GM12875 (cell line): Measurements from ENCODE around the gene KRTAP10-9.
"Not testable (repeated sequence)": the region's sequence is repeated elsewhere in the genome, so short reads cannot be mapped to it uniquely, and the experiment has no call there.

ENCODE experiments used
- H3K4me3 ChIP-seq: one replicate; pipeline ENCODE4 v1.5.1; 2011; ENCODE audit warnings: low read depth, low read length, control low read depth
- CTCF ChIP-seq: IDR thresholded peaks from 2 replicates; pipeline ENCODE4 v1.5.1; 2011; ENCODE audit warnings: low read depth, mild to moderate bottlenecking, control low read depth, inconsistent platforms, low read length, moderate library complexity, borderline replicate concordance; ENCODE audit not compliant: insufficient read depth

KRTAP10-9 gene

GRCh38 chr21:44583089-44583799, 43.6 kb upstream of the KRTAP10-9 start:
- H3K4me3 ChIP-seq = no peak overlapping the region
- TF ChIP-seq CTCF = no peak

DNA sequence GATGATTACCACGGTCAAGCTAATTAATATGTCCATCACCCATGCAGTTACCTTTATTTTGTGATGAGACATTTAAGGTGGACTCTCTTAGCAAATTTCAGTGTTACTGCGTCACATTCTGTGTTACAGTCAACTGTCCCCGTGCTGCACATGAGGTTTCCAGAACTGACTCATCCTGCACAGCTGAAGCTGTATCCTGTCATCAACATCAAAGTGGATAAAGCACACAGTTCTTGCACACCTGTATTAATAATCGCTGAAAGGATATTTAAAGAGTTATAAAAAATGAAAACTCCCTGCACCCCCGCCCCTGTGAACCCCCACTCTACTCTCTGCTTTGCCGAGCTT, 43.1 kb upstream of the KRTAP10-9 start:
- H3K4me3 ChIP-seq = no peak overlapping the region
- no peak for TF ChIP-seq CTCF

GRCh38 chr21:44585892-44586291, 41.0 kb upstream of the KRTAP10-9 start:
- no peak for TF ChIP-seq CTCF

DNA sequence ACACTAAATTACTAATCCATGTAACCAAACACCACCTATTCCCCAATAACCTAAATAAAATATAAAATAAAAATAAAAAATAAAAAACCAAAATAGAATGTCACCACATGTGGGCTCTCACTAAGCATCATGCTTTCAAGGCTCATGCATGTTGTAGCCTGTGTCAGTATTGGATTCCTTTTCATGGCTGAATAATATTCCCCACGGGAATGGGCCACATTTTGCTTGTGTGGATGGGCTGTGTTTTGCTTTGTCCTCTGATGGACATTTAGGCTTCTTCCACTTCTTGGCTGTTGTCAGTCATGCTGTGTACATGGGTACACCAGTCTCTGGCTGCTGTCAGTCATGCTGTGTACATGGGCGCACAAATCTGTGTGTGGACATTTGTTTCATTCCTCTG, 37.8 kb upstream of the KRTAP10-9 start:
- no peak overlapping the region for H3K4me3 ChIP-seq
- no peak for TF ChIP-seq CTCF

More at GRCh38 chr21:44585892-44586291, 41.0 kb upstream of the KRTAP10-9 start:
- H3K4me3 ChIP-seq = no peak overlapping the region

DNA sequence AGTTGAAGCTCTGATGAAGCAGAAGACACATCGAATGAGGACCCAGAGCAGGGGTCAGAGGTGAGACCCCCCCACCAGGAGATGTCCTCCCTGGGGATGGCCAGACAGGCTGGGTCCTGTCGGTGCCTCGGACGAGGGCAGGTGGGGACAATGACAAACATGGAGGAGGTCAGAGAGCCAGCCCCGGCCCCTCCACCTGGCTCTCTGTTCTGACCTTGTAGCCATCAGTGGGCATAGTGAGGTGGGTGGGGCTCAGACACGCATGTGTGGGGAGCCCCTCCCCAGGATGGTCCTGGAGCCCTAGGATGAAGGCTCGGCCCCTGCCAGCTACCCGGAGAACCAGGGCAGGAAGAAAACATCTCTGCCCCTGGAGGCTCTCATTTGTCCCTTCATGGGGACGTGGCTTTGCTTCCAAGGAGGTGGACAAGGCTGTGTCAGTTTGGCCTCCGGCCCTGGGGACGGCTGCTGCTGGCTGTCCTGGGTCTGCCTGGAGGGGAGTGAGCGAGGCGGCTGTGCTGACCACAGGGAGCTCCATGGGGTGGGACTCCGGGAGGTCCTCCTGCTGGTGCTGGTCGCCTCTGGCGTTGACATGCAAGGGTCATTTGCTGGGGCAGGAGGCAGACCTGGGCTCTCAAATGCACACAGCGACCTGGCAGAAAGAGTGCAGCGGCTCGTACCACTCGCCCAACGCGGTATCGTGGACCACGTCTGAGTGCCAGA, 37.1 kb upstream of the KRTAP10-9 start:
- no peak overlapping the region for H3K4me3 ChIP-seq
- TF ChIP-seq CTCF = no peak

- no peak for TF ChIP-seq CTCF
- no peak overlapping the region for H3K4me3 ChIP-seq
Measured at GRCh38 chr21:44590311-44590721, 36.6 kb upstream of the KRTAP10-9 start.

DNA sequence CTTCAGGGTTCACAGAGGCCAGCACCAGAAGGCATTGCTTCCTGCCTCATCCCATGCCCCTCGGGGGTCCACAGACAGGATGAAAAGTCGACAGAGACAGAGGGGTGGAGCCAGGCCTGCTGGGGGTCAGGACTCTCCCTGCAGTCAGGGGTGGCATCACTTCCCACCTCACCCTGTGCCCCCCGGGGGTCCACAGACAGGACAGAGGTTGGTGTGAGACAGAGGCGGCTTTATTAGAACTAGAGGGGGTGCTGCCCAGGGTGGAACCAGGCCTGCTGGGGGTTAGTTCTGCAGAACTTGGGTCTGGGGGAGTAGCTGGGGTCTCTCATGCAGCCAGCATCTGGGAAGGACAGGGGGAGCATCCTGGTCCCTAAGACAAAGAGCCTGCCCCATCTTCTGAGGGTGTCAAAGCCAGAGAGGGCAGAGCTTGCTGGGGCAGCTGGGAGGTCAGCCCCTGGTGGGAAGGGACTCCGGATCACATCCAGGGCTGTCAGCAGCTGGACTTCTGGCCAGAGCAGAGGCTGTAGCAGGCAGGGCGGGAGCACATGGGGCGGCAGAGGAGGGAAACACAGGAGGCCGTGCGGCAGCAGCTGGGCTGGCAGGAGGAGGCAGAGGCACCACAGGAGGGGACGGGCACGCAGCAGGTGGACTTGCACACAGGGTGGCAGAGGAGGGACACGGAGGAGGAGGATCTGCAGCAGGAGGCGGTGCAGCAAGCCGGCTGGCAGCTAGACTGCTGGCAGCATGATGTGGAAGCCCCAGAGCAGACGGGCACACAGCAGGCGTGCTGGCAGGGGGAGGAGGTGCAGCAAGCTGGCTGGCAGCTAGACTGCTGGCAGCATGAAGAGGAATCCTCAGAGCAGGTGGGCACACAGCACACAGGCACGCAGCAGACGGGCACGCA, 35.7 kb upstream of the KRTAP10-9 start:
- not testable (repeated sequence) for H3K4me3 ChIP-seq

- H3K4me3 ChIP-seq = not testable (repeated sequence)
Measured at GRCh38 chr21:44591801-44592130, 35.1 kb upstream of the KRTAP10-9 start.
